ENCODE data around the gene NADSYN1.

The NADSYN1 gene

GRCh38 chr11:71481101-71481960 is 28.3 kb downstream of the NADSYN1 start:
- ATAC-seq (ENCODE audit: insufficient read depth, low read depth), result no peak

DNA sequence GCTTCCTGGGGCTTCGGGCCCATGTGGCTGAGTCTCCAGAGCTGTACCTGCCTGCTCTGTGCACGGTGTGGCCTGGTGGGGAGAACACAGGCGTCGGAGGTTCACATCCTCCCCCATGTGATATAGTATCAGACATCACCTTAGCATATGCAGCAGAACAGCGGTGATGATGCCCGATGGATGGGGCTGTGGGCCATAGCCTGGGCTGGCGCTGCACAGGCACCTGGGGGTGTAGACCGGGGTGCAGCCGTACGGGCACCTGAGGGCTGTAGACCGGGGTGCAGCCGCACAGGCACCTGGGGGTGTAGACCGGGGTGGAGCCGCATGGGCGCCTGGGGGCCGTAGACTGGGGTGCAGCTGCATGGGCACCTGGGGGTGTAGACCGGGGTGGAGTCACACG is 29.2 kb downstream of the NADSYN1 start:
- peaks cover 5% of the 10 kb centered on the region; the same call in 1 of the 2 replicates for H4K20me1 ChIP-seq (ENCODE audit: insufficient read depth, low read length)
- H3K27ac ChIP-seq (ENCODE audit: low read length), result no peak overlapping the region
- H3K9ac ChIP-seq (ENCODE audit: low read depth, low read length), result no peak overlapping the region
- H3K9me3 ChIP-seq (ENCODE audit: insufficient read depth, low read length, severe bottlenecking), result no peaks in the 10 kb centered on the region
- ATAC-seq (ENCODE audit: insufficient read depth, low read depth) (no peak), DNase-seq (no peak)
- no peak overlapping the region for H2AFZ ChIP-seq (ENCODE audit: low read depth, low read length)
- H3K27me3 ChIP-seq (ENCODE audit: insufficient read depth, low read length, poor library complexity), result no peaks in the 10 kb centered on the region
- TF ChIP-seq EZH2 (IDR thresholded peaks at IDR 0.05; ENCODE audit: borderline replicate concordance, low read depth, low read length, severe bottlenecking), result no peak
- TF ChIP-seq, protein P1, sequence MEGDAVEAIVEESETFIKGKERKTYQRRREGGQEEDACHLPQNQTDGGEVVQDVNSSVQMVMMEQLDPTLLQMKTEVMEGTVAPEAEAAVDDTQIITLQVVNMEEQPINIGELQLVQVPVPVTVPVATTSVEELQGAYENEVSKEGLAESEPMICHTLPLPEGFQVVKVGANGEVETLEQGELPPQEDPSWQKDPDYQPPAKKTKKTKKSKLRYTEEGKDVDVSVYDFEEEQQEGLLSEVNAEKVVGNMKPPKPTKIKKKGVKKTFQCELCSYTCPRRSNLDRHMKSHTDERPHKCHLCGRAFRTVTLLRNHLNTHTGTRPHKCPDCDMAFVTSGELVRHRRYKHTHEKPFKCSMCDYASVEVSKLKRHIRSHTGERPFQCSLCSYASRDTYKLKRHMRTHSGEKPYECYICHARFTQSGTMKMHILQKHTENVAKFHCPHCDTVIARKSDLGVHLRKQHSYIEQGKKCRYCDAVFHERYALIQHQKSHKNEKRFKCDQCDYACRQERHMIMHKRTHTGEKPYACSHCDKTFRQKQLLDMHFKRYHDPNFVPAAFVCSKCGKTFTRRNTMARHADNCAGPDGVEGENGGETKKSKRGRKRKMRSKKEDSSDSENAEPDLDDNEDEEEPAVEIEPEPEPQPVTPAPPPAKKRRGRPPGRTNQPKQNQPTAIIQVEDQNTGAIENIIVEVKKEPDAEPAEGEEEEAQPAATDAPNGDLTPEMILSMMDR (IDR thresholded peaks at IDR 0.05; ENCODE audit: borderline replicate concordance, extremely low read depth, low read length, poor library complexity, severe bottlenecking), result no peak
- H3K36me3 ChIP-seq (ENCODE audit: insufficient read depth, low read length), result peaks cover 86% of the 10 kb centered on the region
- H3K79me2 ChIP-seq (ENCODE audit: insufficient read depth, low read length), result no peaks in the 10 kb centered on the region
- H3K4me2 ChIP-seq (ENCODE audit: insufficient read depth, low read length), result no peak overlapping the region
- no peaks in the 10 kb centered on the region for H3K4me1 ChIP-seq (ENCODE audit: insufficient read depth, low read length)
- H3K4me3 ChIP-seq (ENCODE audit: low read depth in 1 of 2, low read length in 2 of 2), result no peak overlapping the region

More at GRCh38 chr11:71481101-71481960, 28.3 kb downstream of the NADSYN1 start:
- Histone ChIP-seq H3K4me3 (ENCODE audit: low read depth in 1 of 2, low read length in 2 of 2) (no peak overlapping the region), H3K9me3 (ENCODE audit: insufficient read depth, low read length, severe bottlenecking) (no peaks in the 10 kb centered on the region), H3K79me2 (ENCODE audit: insufficient read depth, low read length) (no peaks in the 10 kb centered on the region), H4K20me1 (ENCODE audit: insufficient read depth, low read length) (peaks cover 5% of the 10 kb centered on the region; the same call in 1 of the 2 replicates), H2AFZ (ENCODE audit: low read depth, low read length) (no peak overlapping the region), H3K27ac (ENCODE audit: low read length) (no peak overlapping the region), H3K4me1 (ENCODE audit: insufficient read depth, low read length) (no peaks in the 10 kb centered on the region), H3K36me3 (ENCODE audit: insufficient read depth, low read length) (peaks cover 92% of the 10 kb centered on the region), H3K9ac (ENCODE audit: low read depth, low read length) (no peak overlapping the region), H3K4me2 (ENCODE audit: insufficient read depth, low read length) (no peak overlapping the region), H3K27me3 (ENCODE audit: insufficient read depth, low read length, poor library complexity) (no peaks in the 10 kb centered on the region)
- no peak for TF ChIP-seq EZH2 (IDR thresholded peaks at IDR 0.05; ENCODE audit: borderline replicate concordance, low read depth, low read length, severe bottlenecking)
- DNase-seq, result no peak

DNA sequence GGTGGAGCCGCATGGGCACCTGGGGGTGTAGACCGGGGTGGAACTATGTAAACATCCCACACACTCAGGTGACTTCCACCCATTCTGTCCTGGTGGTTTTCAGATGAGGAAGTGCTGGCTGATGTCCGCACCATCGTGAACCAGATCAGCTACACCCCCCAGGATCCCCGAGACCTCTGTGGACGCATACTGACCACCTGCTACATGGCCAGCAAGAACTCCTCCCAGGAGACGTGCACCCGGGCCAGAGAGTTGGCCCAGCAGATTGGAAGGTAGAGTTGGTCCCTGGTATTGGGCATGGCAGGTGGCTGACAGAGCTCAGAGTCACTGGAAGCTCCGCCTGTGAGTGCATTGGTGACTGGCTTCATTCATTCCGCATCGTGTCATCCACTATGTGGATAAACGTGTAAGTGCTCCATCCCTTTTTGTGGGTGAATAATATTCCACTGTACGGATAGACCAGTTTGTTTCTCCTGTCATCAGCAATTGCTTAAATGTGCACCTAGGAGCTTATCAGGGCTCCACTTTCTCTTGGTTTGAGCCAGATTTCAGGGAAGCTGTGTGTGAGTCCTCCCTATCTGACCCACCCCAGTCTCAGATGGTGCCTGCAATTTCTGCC is 29.9 kb downstream of the NADSYN1 start:
- H3K36me3 ChIP-seq (ENCODE audit: insufficient read depth, low read length), result peaks cover 80% of the 10 kb centered on the region
- no peak overlapping the region for H3K27ac ChIP-seq (ENCODE audit: low read length)
- no peaks in the 10 kb centered on the region for H3K79me2 ChIP-seq (ENCODE audit: insufficient read depth, low read length)
- no peaks in the 10 kb centered on the region for H3K27me3 ChIP-seq (ENCODE audit: insufficient read depth, low read length, poor library complexity)
- no peak overlapping the region for H3K4me3 ChIP-seq (ENCODE audit: low read depth in 1 of 2, low read length in 2 of 2)
- ATAC-seq (ENCODE audit: insufficient read depth, low read depth) (no peak), DNase-seq (no peak)
- H2AFZ ChIP-seq (ENCODE audit: low read depth, low read length), result no peak overlapping the region
- H3K9ac ChIP-seq (ENCODE audit: low read depth, low read length), result no peak overlapping the region
- no peaks in the 10 kb centered on the region for H3K4me1 ChIP-seq (ENCODE audit: insufficient read depth, low read length)
- no peak overlapping the region for H3K4me2 ChIP-seq (ENCODE audit: insufficient read depth, low read length)
- H4K20me1 ChIP-seq (ENCODE audit: insufficient read depth, low read length), result peaks cover 5% of the 10 kb centered on the region; the same call in 1 of the 2 replicates
- H3K9me3 ChIP-seq (ENCODE audit: insufficient read depth, low read length, severe bottlenecking), result no peaks in the 10 kb centered on the region
- TF ChIP-seq EZH2 (IDR thresholded peaks at IDR 0.05; ENCODE audit: borderline replicate concordance, low read depth, low read length, severe bottlenecking), result no peak

GRCh38 chr11:71483692-71484091 is 30.7 kb downstream of the NADSYN1 start:
- Histone ChIP-seq H3K9ac (ENCODE audit: low read depth, low read length) (no peak overlapping the region), H3K4me3 (ENCODE audit: low read depth in 1 of 2, low read length in 2 of 2) (no peak overlapping the region), H3K4me2 (ENCODE audit: insufficient read depth, low read length) (no peak overlapping the region), H3K27me3 (ENCODE audit: insufficient read depth, low read length, poor library complexity) (no peaks in the 10 kb centered on the region), H3K79me2 (ENCODE audit: insufficient read depth, low read length) (no peaks in the 10 kb centered on the region), H3K36me3 (ENCODE audit: insufficient read depth, low read length) (peaks cover 77% of the 10 kb centered on the region), H4K20me1 (ENCODE audit: insufficient read depth, low read length) (peaks cover 5% of the 10 kb centered on the region; the same call in 1 of the 2 replicates), H3K4me1 (ENCODE audit: insufficient read depth, low read length) (no peaks in the 10 kb centered on the region), H3K27ac (ENCODE audit: low read length) (no peak overlapping the region), H3K9me3 (ENCODE audit: insufficient read depth, low read length, severe bottlenecking) (no peaks in the 10 kb centered on the region), H2AFZ (ENCODE audit: low read depth, low read length) (no peak overlapping the region)
- DNase-seq, result no peak
- TF ChIP-seq, protein P1 (IDR thresholded peaks at IDR 0.05; ENCODE audit: borderline replicate concordance, extremely low read depth, low read length, poor library complexity, severe bottlenecking), result no peak
- TF ChIP-seq EZH2 (IDR thresholded peaks at IDR 0.05; ENCODE audit: borderline replicate concordance, low read depth, low read length, severe bottlenecking), result no peak
- ATAC-seq (ENCODE audit: insufficient read depth, low read depth), result no peak

Data from DND-41 (cell line).